T-helper 2 cell treated with Interferon-gamma antibody and Interleukin-4, amounts not matched to agents 100 ng/mL and 5 ng/mL, for 36 hours (primary cell): ENCODE data around the gene INPP4A. TPM values are rescaled to one million over a fixed set of nuclear protein-coding genes. Genes with fewer than 3 reads are reported as not detected.

Source experiments
- intact Hi-C: fragments of 100-400 bp; cut with micrococcal nuclease; formaldehyde crosslinking; loops from one replicate; pipeline ENCODE4 v1.15.1; 2023
- total RNA-seq: library from RNA; stranded (reverse); gene quantifications from 2 replicates; pipeline ENCODE4 v1.2.3, GENCODE V29; 2022

The INPP4A gene
- total RNA-seq, 1 donor from 2014 or later, result 112 TPM

DNA sequence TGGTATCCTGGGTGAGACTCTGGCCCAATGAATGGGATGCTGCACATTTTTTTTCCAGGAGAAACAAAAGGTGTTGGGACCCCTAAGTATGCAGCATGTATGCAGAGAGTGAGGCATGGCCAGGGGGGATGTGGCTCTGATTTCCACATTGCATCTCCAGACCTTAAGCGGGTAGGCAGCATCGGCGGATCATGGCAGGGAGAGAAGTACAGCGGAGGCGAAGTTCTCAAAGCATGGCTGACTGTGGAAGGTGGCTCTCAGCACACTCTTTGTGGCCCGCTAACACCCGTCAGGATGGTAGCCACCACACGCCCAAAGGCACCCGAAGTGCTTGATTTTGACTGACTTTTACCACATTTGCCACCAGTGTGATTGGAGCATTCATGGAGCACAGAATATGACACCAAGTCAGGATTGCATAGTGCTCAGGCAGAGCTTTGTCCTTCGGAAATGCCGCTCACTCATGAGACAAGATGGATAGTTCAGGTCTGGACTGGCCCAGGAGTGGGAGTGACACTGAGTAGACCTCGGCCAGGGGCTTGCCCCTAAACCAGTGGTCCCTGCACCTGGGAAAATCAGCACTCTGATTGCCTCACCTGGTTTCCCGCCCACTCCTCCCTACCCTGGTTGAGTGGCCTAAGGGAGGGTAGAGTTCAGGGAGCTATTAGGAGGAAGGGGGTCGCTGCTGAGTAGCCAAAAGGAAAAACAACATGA, 14.2 kb downstream of the INPP4A start:
- intact Hi-C loops, result loop anchor here (10.0 kb wide), 1 partner anchor 696 kb away; the partner anchor contains the start of genes LIPT1 and TSGA10

GRCh38 chr2:98459496-98460175, 15.0 kb downstream of the INPP4A start:
- intact Hi-C loops, result loop anchor here (10.0 kb wide), 3 partner anchors 205 to 695 kb away; partner anchors contain the start of genes LIPT1, MGAT4A and TSGA10

- intact Hi-C loops, result loop anchor here (10.0 kb wide), 2 partner anchors 204 to 274 kb away; partner anchors contain the start of gene MGAT4A
Measured at GRCh38 chr2:98460573-98461497, 16.2 kb downstream of the INPP4A start.

DNA sequence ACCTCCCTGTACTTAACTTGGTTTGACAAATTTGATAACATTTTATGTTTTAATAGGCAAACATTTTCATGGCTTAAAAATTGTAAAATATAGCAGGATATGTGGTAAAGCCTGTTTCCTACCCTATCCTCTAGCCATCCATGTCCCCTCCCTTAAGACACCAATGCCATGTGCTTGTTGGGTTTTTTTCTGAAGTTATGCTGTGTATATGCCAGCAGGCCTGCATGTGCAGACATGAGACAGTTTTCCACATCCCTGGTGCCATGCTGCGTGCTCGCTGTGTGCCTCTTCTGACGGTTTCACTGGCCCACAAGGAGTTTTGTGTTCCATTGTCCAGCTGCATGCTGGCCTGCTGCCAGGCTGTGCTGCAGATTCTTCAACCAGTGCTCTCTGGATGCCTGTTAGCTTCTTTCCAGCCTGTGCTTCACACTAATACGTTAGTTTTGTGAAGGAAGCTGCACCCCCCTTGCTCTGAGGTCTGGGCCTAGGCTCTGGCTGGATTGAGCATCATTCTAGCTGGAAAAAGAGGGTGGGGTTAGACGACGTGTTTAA, 16.9 kb downstream of the INPP4A start:
- intact Hi-C loops, result loop anchor here (10.0 kb wide), 2 partner anchors 203 to 273 kb away; partner anchors contain the start of gene MGAT4A

GRCh38 chr2:98463081-98463481, 18.4 kb downstream of the INPP4A start:
- intact Hi-C loops, result loop anchor here (10.0 kb wide), 2 partner anchors 202 to 272 kb away; partner anchors contain the start of gene MGAT4A

DNA sequence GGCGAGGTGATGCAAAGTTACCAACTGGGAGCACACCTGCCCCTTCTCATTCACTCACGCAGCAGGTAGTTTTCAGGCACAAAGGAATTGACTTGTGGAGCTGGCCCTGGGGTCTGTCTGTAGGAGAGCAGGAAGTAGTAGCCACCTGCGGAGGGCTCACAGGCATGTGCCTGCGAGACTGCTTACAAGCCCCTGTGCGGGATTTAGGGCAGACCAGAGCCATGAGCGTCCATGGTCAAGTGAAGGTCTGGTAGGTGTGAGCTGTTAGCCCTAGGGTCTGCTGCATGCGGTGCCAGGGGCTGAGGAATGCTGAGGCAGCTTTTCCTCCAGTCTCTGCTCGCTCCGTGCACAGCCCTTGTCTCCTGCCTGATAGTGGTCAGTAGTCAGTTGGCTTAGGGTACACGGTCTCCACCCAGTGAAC, 18.9 kb downstream of the INPP4A start:
- intact Hi-C loops, result loop anchor here (10.0 kb wide), 2 partner anchors 201 to 271 kb away; partner anchors contain the start of gene MGAT4A

GRCh38 chr2:98463988-98464771, 19.5 kb downstream of the INPP4A start:
- intact Hi-C loops, result loop anchor here (1.0 to 10.0 kb wide), 4 partner anchors 9 to 271 kb away; partner anchors contain the start of gene MGAT4A

DNA sequence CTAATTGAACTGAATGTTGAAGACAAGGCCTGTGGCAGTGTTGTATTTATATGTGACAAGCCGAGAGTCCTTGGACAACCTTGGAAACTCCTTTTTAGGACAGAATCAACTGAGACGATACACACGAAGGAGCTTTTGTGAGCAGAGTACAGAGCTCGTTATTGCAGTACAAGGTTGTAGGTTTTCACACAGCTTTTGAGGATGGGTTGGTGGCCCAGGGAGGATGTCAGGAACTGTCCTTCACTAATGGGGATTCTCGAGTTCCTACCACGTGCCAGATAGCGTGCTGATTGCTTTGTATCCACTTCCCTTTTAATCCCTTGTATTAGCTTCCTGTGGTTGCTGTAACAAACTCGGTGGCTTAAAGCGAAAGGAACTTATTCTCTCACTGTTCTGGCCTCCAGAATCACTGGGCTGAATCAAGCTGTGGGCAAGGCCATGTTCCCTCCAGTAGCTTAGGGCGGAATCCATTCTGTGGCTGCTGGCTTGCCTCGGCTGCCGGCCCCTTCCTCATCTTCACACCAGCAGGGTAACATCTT, 20.2 kb downstream of the INPP4A start:
- intact Hi-C loops, result loop anchor here (1.0 to 10.0 kb wide), 8 partner anchors 9 to 270 kb away; partner anchors contain the start of genes INPP4A and MGAT4A

- intact Hi-C loops, result loop anchor here (1.0 to 10.0 kb wide), 6 partner anchors 9 to 269 kb away; partner anchors contain the start of genes INPP4A and MGAT4A
Measured at GRCh38 chr2:98465456-98466226, 21.0 kb downstream of the INPP4A start.

- intact Hi-C loops, result loop anchor here (10.0 kb wide), 2 partner anchors 198 to 268 kb away; partner anchors contain the start of gene MGAT4A
Measured at GRCh38 chr2:98467082-98467536, 22.5 kb downstream of the INPP4A start.

- intact Hi-C loops, result loop anchor here (10.0 kb wide), 2 partner anchors 197 to 267 kb away; partner anchors contain the start of gene MGAT4A
Measured at GRCh38 chr2:98467652-98468051, 23.0 kb downstream of the INPP4A start.

DNA sequence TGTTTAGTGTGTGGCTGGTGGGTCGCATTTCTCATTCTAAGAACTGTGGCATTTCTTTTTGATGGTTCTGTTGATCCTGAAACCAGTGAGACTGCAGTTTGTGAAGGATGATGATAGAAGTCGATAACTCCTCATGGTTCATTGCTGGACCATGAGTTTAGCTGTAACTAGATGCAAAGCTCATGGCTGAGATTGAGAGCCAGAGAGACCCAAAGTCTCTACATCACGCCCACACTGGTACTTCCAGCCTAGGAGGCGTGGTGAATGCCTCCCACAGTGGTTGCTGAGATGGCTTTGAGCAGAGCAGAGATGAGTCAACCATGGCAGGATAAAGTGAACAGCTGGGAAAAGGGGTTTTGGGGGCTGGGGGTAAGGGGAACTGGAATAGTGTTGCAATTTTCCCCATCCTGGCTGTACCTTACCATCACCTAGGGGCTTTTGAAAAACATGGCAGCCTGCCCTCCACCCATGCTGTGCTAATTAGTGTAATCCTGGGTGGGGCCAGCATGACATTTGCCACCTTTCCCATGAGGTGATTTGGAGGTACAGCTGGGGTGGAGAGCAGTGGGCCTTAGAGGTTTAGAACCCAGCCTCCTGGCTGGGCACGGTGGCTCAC, 24.1 kb downstream of the INPP4A start:
- intact Hi-C loops, result loop anchor here (10.0 kb wide), 2 partner anchors 196 to 266 kb away; partner anchors contain the start of gene MGAT4A

DNA sequence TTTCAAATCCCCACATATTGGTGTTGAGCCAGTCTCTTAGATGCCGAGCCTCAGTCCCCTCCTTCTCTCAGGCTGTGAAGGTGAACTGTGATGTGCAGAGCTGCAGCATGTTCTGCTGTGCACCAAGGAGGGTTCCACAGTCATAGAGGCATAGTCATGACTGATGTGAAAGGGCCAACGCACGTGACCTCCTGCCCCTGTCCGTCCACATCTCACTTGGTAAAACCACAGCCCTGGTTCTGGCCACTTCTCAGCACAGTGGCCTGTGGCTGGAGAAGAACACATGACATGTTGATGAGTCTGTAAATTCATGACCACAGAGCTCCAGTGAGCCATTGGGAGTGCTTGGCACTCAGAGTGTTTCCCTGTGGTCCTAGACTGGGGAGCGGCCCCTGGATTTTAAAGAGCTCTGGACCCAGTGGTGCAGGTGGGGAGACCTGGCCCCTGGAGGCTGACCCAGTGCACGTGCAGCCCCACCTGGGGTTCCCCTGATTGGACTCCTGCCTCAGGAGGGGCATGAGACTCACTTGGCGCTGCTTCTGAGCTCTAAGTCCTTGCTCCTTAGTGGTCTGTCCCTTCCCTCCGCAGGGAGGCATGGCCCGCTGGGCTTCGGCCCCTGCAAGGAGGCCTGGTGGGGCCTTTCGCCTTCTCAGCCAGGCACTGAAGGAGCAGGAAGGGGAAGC, 25.3 kb downstream of the INPP4A start:
- intact Hi-C loops, result loop anchor here (10.0 kb wide), 2 partner anchors 195 to 265 kb away; partner anchors contain the start of gene MGAT4A

DNA sequence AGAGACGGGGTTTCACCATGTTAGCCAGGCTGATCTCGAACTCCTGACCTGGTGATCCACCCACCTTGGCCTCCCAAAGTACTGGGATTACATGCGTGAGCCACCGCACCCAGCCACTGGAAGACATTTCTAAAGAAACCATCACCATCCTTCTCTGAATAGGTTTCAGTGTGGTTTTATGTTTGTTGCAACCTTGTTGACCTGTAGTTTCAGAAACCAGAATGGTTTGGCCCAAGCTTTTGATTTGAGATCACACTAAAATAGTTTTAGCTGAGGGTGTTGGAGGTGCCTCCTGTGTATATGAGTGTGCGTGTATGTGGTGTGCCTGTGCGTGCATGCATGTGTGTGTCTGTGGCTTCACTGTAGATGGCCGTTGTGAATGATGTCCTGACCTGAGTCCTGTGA, 26.2 kb downstream of the INPP4A start:
- intact Hi-C loops, result no loop called here

- intact Hi-C loops, result no loop called here
Measured at GRCh38 chr2:98471402-98472131, 26.9 kb downstream of the INPP4A start.

- intact Hi-C loops, result no loop called here
Measured at GRCh38 chr2:98472132-98472650, 27.5 kb downstream of the INPP4A start.
